GM23338 (cell line): ENCODE data around the gene DCT.

ENCODE experiments used
- CREB1 ChIP-seq: fragments of 250-450 bp; sonication (Bioruptor Pico); IDR thresholded peaks from 2 replicates; pipeline ENCODE4 v1.5.0; 2020; ENCODE audit warnings: low read depth, mild to moderate bottlenecking, moderate library complexity
- CTCF ChIP-seq, 2 experiments: fragments of 200-600 bp in 1 of 2; sonication (generic) in 1 of 2; conservative IDR thresholded peaks; 2 replicates each; pipeline versions ENCODE4 v1.5.1 to v1.6.1; 2016 to 2017; ENCODE audit warnings: antibody characterized with exemption in 2 of 2, low read depth in 2 of 2, mild to moderate bottlenecking in 2 of 2, moderate library complexity in 1 of 2
- ETS1 ChIP-seq: IDR thresholded peaks from 2 replicates; pipeline ENCODE4 v1.6.1; 2016; ENCODE audit warnings: antibody characterized with exemption
- EZH2 ChIP-seq: fragments of 200-600 bp; sonication (generic); IDR thresholded peaks from one replicate; pipeline ENCODE4 v1.8.0; 2017; ENCODE audit warnings: antibody characterized with exemption, mild to moderate bottlenecking, low read depth; ENCODE audit not compliant: unreplicated experiment
- EZH2phosphoT487 ChIP-seq: fragments of 200-600 bp; sonication (generic); IDR thresholded peaks from one replicate; pipeline ENCODE4 v1.8.1; 2018; ENCODE audit warnings: antibody characterized with exemption; ENCODE audit not compliant: unreplicated experiment
- JUNB ChIP-seq: IDR thresholded peaks from one replicate; pipeline ENCODE4 v1.6.1; 2016; ENCODE audit warnings: antibody characterized with exemption; ENCODE audit not compliant: unreplicated experiment
- NANOG ChIP-seq: IDR thresholded peaks from 2 replicates; pipeline ENCODE4 v1.6.1; 2016; ENCODE audit warnings: antibody characterized with exemption, borderline replicate concordance
- POLR2AphosphoS5 ChIP-seq: IDR thresholded peaks from 2 replicates; pipeline ENCODE4 v1.6.1; 2016; ENCODE audit warnings: antibody characterized with exemption, low read depth
- REST ChIP-seq: IDR thresholded peaks from one replicate; pipeline ENCODE4 v1.6.1; 2018; ENCODE audit warnings: antibody characterized with exemption; ENCODE audit not compliant: unreplicated experiment
- STAT1 ChIP-seq: IDR thresholded peaks from one replicate; pipeline ENCODE4 v1.6.1; 2016; ENCODE audit warnings: antibody characterized with exemption; ENCODE audit not compliant: unreplicated experiment
- ZNF114 ChIP-seq: fragments of 250-450 bp; sonication (Bioruptor Pico); IDR thresholded peaks from 2 replicates; pipeline ENCODE4 v1.5.0; 2020; ENCODE audit warnings: mild to moderate bottlenecking, moderate library complexity
- ZNF331 ChIP-seq: fragments of 250-450 bp; sonication (Bioruptor Pico); IDR thresholded peaks from 2 replicates; pipeline ENCODE4 v1.5.0; 2020; ENCODE audit warnings: low read depth, mild to moderate bottlenecking, moderate library complexity
- ZNF462 ChIP-seq: fragments of 250-450 bp; sonication (Bioruptor Pico); IDR thresholded peaks from 2 replicates; pipeline ENCODE4 v1.5.0; 2020; ENCODE audit warnings: mild to moderate bottlenecking, moderate library complexity

GRCh38 chr13:94390881-94391280, 88.6 kb downstream of the DCT start:
- TF ChIP-seq CTCF (conservative IDR thresholded peaks at IDR 0.05; ENCODE audit: low read depth in 2 of 2): no peak
- TF ChIP-seq REST: no peak
- no peak for TF ChIP-seq POLR2AphosphoS5
- TF ChIP-seq CREB1: no peak
- no peak for TF ChIP-seq ZNF331 (CRISPR knock-in tag)
- TF ChIP-seq STAT1: no peak
- no peak for TF ChIP-seq EZH2
- no peak for TF ChIP-seq ETS1
- no peak for TF ChIP-seq EZH2phosphoT487
- no peak for TF ChIP-seq JUNB
- TF ChIP-seq ZNF114 (CRISPR knock-in tag): no peak
- no peak for TF ChIP-seq NANOG
- no peak for TF ChIP-seq ZNF462
